ENCODE results near the gene SEPTIN8.

The SEPTIN8 gene

GRCh38 chr5:132747616-132748440 lies 29.2 kb downstream of the SEPTIN8 start:
- no peak for TF ChIP-seq EZH2phosphoT487 (IDR thresholded peaks at IDR 0.05; ENCODE audit: low read depth)
- no peak for TF ChIP-seq CTCF (IDR thresholded peaks at IDR 0.05; ENCODE audit: low read depth, low read length)
- H3K27ac ChIP-seq (ENCODE audit: low read length): no peak overlapping the region
- H3K9ac ChIP-seq (ENCODE audit: low read length): no peak overlapping the region
- peaks cover 8% of the 10 kb centered on the region for H3K27me3 ChIP-seq (ENCODE audit: low read depth, low read length)
- no peak overlapping the region for H2AFZ ChIP-seq (ENCODE audit: low read depth, low read length)
- no peak overlapping the region for H3K4me2 ChIP-seq (ENCODE audit: low read length)
- H3K4me3 ChIP-seq (ENCODE audit: low read length): no peak overlapping the region
- no peaks in the 10 kb centered on the region for H3K9me3 ChIP-seq (ENCODE audit: insufficient read depth, low read length)
- no peaks in the 10 kb centered on the region for H4K20me1 ChIP-seq (ENCODE audit: insufficient read depth, low read length)
- peaks cover 13% of the 10 kb centered on the region for H3K4me1 ChIP-seq (ENCODE audit: low read length)
- H3K36me3 ChIP-seq (replicated peaks; ENCODE audit: low read depth, low read length): no peaks in the 10 kb centered on the region
- no peaks in the 10 kb centered on the region for H3K79me2 ChIP-seq (ENCODE audit: low read length)

- H2AFZ ChIP-seq (ENCODE audit: low read depth, low read length): no peak within 1 kb of the TSS; the same call in 1 of the 2 replicates
- H3K9me3 ChIP-seq (ENCODE audit: insufficient read depth, low read length): no peaks in the 10 kb centered on the region
- H3K4me2 ChIP-seq (ENCODE audit: low read length): peak within 1 kb of the TSS; percentile 52
- no peaks in the 10 kb centered on the region for H4K20me1 ChIP-seq (ENCODE audit: insufficient read depth, low read length)
- H3K27me3 ChIP-seq (ENCODE audit: low read depth, low read length): peaks cover 8% of the 10 kb centered on the region
- H3K4me3 ChIP-seq (ENCODE audit: low read length): peak within 1 kb of the TSS; percentile 62
- H3K36me3 ChIP-seq (replicated peaks; ENCODE audit: low read depth, low read length): no peaks in the 10 kb centered on the region
- no peaks in the 10 kb centered on the region for H3K79me2 ChIP-seq (ENCODE audit: low read length)
- no peak within 1 kb of the TSS for H3K9ac ChIP-seq (ENCODE audit: low read length)
- peak; percentile 10; the same call in 1 of the 2 replicates for TF ChIP-seq CTCF (IDR thresholded peaks at IDR 0.05; ENCODE audit: low read depth, low read length)
- no peak for TF ChIP-seq EZH2phosphoT487 (IDR thresholded peaks at IDR 0.05; ENCODE audit: low read depth)
- H3K4me1 ChIP-seq (ENCODE audit: low read length): peaks cover 13% of the 10 kb centered on the region
- H3K27ac ChIP-seq (ENCODE audit: low read length): no peak within 1 kb of the TSS
Measured at GRCh38 chr5:132746954-132747615, 30.0 kb downstream of the SEPTIN8 start, which contains the start of gene CCNI2. Gene CCNI2, plus strand, starts transcription at chr5:132747426. Its CDS starts 70 bp downstream, at chr5:132747496.

GRCh38 chr5:132746592-132746953 lies 30.5 kb downstream of the SEPTIN8 start:
- peaks cover 9% of the 10 kb centered on the region for H3K4me1 ChIP-seq (ENCODE audit: low read length)
- H2AFZ ChIP-seq (ENCODE audit: low read depth, low read length): no peak overlapping the region
- H3K27me3 ChIP-seq (ENCODE audit: low read depth, low read length): peaks cover 8% of the 10 kb centered on the region
- TF ChIP-seq EZH2phosphoT487 (IDR thresholded peaks at IDR 0.05; ENCODE audit: low read depth) (no peak), CTCF (IDR thresholded peaks at IDR 0.05; ENCODE audit: low read depth, low read length) (no peak)
- peak overlapping the region; percentile 62 for H3K4me3 ChIP-seq (ENCODE audit: low read length)
- H3K27ac ChIP-seq (ENCODE audit: low read length): no peak overlapping the region
- no peaks in the 10 kb centered on the region for H4K20me1 ChIP-seq (ENCODE audit: insufficient read depth, low read length)
- H3K9ac ChIP-seq (ENCODE audit: low read length): no peak overlapping the region
- H3K9me3 ChIP-seq (ENCODE audit: insufficient read depth, low read length): no peaks in the 10 kb centered on the region
- no peaks in the 10 kb centered on the region for H3K36me3 ChIP-seq (replicated peaks; ENCODE audit: low read depth, low read length)
- H3K4me2 ChIP-seq (ENCODE audit: low read length): peak overlapping the region; percentile 52; the same call in 1 of the 2 replicates
- no peaks in the 10 kb centered on the region for H3K79me2 ChIP-seq (ENCODE audit: low read length)

- H3K4me3 ChIP-seq (ENCODE audit: low read length): no peak overlapping the region
- H3K27me3 ChIP-seq (ENCODE audit: low read depth, low read length): peaks cover 8% of the 10 kb centered on the region
- no peaks in the 10 kb centered on the region for H3K4me1 ChIP-seq (ENCODE audit: low read length)
- no peaks in the 10 kb centered on the region for H3K79me2 ChIP-seq (ENCODE audit: low read length)
- no peak overlapping the region for H3K9ac ChIP-seq (ENCODE audit: low read length)
- TF ChIP-seq EZH2phosphoT487 (IDR thresholded peaks at IDR 0.05; ENCODE audit: low read depth) (no peak), CTCF (IDR thresholded peaks at IDR 0.05; ENCODE audit: low read depth, low read length) (no peak)
- H3K4me2 ChIP-seq (ENCODE audit: low read length): no peak overlapping the region
- no peaks in the 10 kb centered on the region for H3K36me3 ChIP-seq (replicated peaks; ENCODE audit: low read depth, low read length)
- no peaks in the 10 kb centered on the region for H3K9me3 ChIP-seq (ENCODE audit: insufficient read depth, low read length)
- H2AFZ ChIP-seq (ENCODE audit: low read depth, low read length): no peak overlapping the region
- H4K20me1 ChIP-seq (ENCODE audit: insufficient read depth, low read length): no peaks in the 10 kb centered on the region
- H3K27ac ChIP-seq (ENCODE audit: low read length): no peak overlapping the region
Measured at GRCh38 chr5:132744659-132745058, 32.4 kb downstream of the SEPTIN8 start.
